HG03066 (cell line): ENCODE measurements around the gene UCP3.

Source experiments
- ATAC-seq: cut with Tn5 transposase; IDR thresholded peaks from one replicate; pipeline ENCODE4 v1.9.1; 2021; ENCODE audit warnings: low read depth; ENCODE audit not compliant: unreplicated experiment

Gene UCP3

GRCh38 chr11:74008373-74009229 is at the start of gene UCP3:
Gene UCP3 (minus strand): TSS chr11:74009085. CDS start chr11:74007042, 2,043 bp downstream.
- ATAC-seq, result no peak

GRCh38 chr11:74057249-74058151 is 48.6 kb upstream of the UCP3 start:
- no peak for ATAC-seq

- no peak for ATAC-seq
These were observed 47.1 kb upstream of the UCP3 start for GRCh38 chr11:74055938-74056337.

GRCh38 chr11:74050465-74050864 is 41.6 kb upstream of the UCP3 start:
- ATAC-seq, result no peak

GRCh38 chr11:74048993-74049392 is 40.1 kb upstream of the UCP3 start:
- ATAC-seq, result no peak

- ATAC-seq, result no peak
These were observed 35.7 kb upstream of the UCP3 start for GRCh38 chr11:74044538-74044937.

GRCh38 chr11:74043450-74043849 is 34.6 kb upstream of the UCP3 start:
- no peak for ATAC-seq

GRCh38 chr11:74037309-74037708 is 28.4 kb upstream of the UCP3 start:
- no peak for ATAC-seq

- ATAC-seq, result no peak
These were observed 26.4 kb upstream of the UCP3 start for GRCh38 chr11:74035264-74035663.

- no peak for ATAC-seq
These were observed 24.2 kb upstream of the UCP3 start for GRCh38 chr11:74033046-74033445.

GRCh38 chr11:74030723-74031676 is 22.1 kb upstream of the UCP3 start:
- ATAC-seq, result no peak

GRCh38 chr11:74025467-74026166 is 16.7 kb upstream of the UCP3 start:
- no peak for ATAC-seq

- ATAC-seq, result no peak
These were observed 15.6 kb upstream of the UCP3 start for GRCh38 chr11:74024261-74025029.

- ATAC-seq, result no peak
These were observed 14.4 kb upstream of the UCP3 start for GRCh38 chr11:74023276-74023675.

- ATAC-seq, result no peak
These were observed 13.7 kb upstream of the UCP3 start for GRCh38 chr11:74022546-74022945.

GRCh38 chr11:74021998-74022397 is 13.1 kb upstream of the UCP3 start:
- ATAC-seq, result no peak

GRCh38 chr11:74020539-74020938 is 11.7 kb upstream of the UCP3 start:
- no peak for ATAC-seq

- no peak for ATAC-seq
These were observed 11.0 kb upstream of the UCP3 start for GRCh38 chr11:74019860-74020259.

- no peak for ATAC-seq
These were observed 10.3 kb upstream of the UCP3 start for GRCh38 chr11:74019104-74019738.
